BLaER1 (cell line): Measurements from ENCODE around the gene SCCPDH.

Source experiments
- H3K27ac ChIP-seq: shearing (Covaris generic); formaldehyde crosslinking; 2 replicates; pipeline ENCODE4 v1.8.1; 2022
- H3K27me3 ChIP-seq: shearing (Covaris generic); formaldehyde crosslinking; 2 replicates; pipeline ENCODE4 v1.8.1; 2022
- H3K36me3 ChIP-seq: shearing (Covaris generic); formaldehyde crosslinking; 2 replicates; pipeline ENCODE4 v1.8.1; 2022
- H3K4me1 ChIP-seq: shearing (Covaris generic); formaldehyde crosslinking; 2 replicates; pipeline ENCODE4 v1.8.1; 2022
- H3K4me2 ChIP-seq: shearing (Covaris generic); formaldehyde crosslinking; 2 replicates; pipeline ENCODE4 v1.8.1; 2022
- H3K4me3 ChIP-seq: shearing (Covaris generic); formaldehyde crosslinking; 2 replicates; pipeline ENCODE4 v1.8.1; 2022
- H3K9ac ChIP-seq: shearing (Covaris generic); formaldehyde crosslinking; 2 replicates; pipeline ENCODE4 v1.8.1; 2022
- H3K9me3 ChIP-seq: shearing (Covaris generic); formaldehyde crosslinking; 2 replicates; pipeline ENCODE4 v1.8.1; 2022
- H4K20me1 ChIP-seq: shearing (Covaris generic); formaldehyde crosslinking; 2 replicates; pipeline ENCODE4 v1.8.1; 2022
- Cebpa-rat ChIP-seq: shearing (Covaris generic); IDR thresholded peaks from 2 replicates; pipeline ENCODE4 v1.8.1; 2022

The SCCPDH gene

GRCh38 chr1:246765521-246765920, 41.3 kb downstream of the SCCPDH start:
- Histone ChIP-seq H3K27me3 (no peaks in the 10 kb centered on the region), H3K27ac (no peak overlapping the region), H3K9me3 (peaks cover 12% of the 10 kb centered on the region; the same call in 1 of the 2 replicates), H3K4me3 (no peak overlapping the region), H3K4me2 (no peak overlapping the region), H3K4me1 (peaks cover 2% of the 10 kb centered on the region), H3K9ac (no peak overlapping the region), H3K36me3 (peaks cover 99% of the 10 kb centered on the region), H4K20me1 (0 out of 2 replicates have a peak, but pooled peaks cover 13% of the 10 kb centered on the region)
- TF ChIP-seq Cebpa-rat: no peak

- Histone ChIP-seq H3K9me3 (peaks cover 40% of the 10 kb centered on the region), H3K4me3 (no peak overlapping the region), H4K20me1 (0 out of 2 replicates have a peak, but pooled peaks cover 13% of the 10 kb centered on the region), H3K4me2 (no peak overlapping the region), H3K4me1 (peaks cover 16% of the 10 kb centered on the region), H3K9ac (no peak overlapping the region), H3K27ac (no peak overlapping the region), H3K27me3 (no peaks in the 10 kb centered on the region), H3K36me3 (peaks cover 99% of the 10 kb centered on the region)
- no peak for TF ChIP-seq Cebpa-rat
Observed at GRCh38 chr1:246768403-246769020, 44.3 kb downstream of the SCCPDH start.

GRCh38 chr1:246769306-246769705, 45.1 kb downstream of the SCCPDH start:
- Histone ChIP-seq H4K20me1 (0 out of 2 replicates have a peak, but pooled peaks cover 13% of the 10 kb centered on the region), H3K27me3 (no peaks in the 10 kb centered on the region), H3K4me1 (peaks cover 20% of the 10 kb centered on the region), H3K9me3 (peaks cover 42% of the 10 kb centered on the region), H3K9ac (no peak overlapping the region), H3K4me2 (no peak overlapping the region), H3K36me3 (peaks cover 99% of the 10 kb centered on the region), H3K4me3 (no peak overlapping the region), H3K27ac (no peak overlapping the region)
- TF ChIP-seq Cebpa-rat: no peak

- H3K27ac ChIP-seq: no peak overlapping the region
- peaks cover 39% of the 10 kb centered on the region for H3K4me1 ChIP-seq
- H3K9me3 ChIP-seq: peaks cover 42% of the 10 kb centered on the region
- H3K9ac ChIP-seq: no peak overlapping the region
- H3K36me3 ChIP-seq: peaks cover 100% of the 10 kb centered on the region
- 0 out of 2 replicates have a peak, but pooled peaks cover 7% of the 10 kb centered on the region for H4K20me1 ChIP-seq
- H3K4me2 ChIP-seq: no peak overlapping the region
- H3K27me3 ChIP-seq: no peaks in the 10 kb centered on the region
- no peak for TF ChIP-seq Cebpa-rat
- H3K4me3 ChIP-seq: no peak overlapping the region
Observed at GRCh38 chr1:246771366-246771765, 47.2 kb downstream of the SCCPDH start.

- Histone ChIP-seq H3K36me3 (peaks cover 100% of the 10 kb centered on the region), H3K9ac (no peak overlapping the region), H3K4me3 (no peak overlapping the region), H3K27ac (0 out of 2 replicates have a peak overlapping the region, but pooled peaks have one; percentile 18), H3K27me3 (no peaks in the 10 kb centered on the region), H4K20me1 (no peaks in the 10 kb centered on the region), H3K4me1 (peaks cover 53% of the 10 kb centered on the region), H3K9me3 (peaks cover 42% of the 10 kb centered on the region), H3K4me2 (peak overlapping the region; percentile 21; the same call in 1 of the 2 replicates)
- TF ChIP-seq Cebpa-rat: no peak
Observed at GRCh38 chr1:246772686-246773085, 48.5 kb downstream of the SCCPDH start.

GRCh38 chr1:246773213-246773641, 49.0 kb downstream of the SCCPDH start:
- Histone ChIP-seq H3K9ac (no peak overlapping the region), H3K4me3 (no peak overlapping the region), H4K20me1 (no peaks in the 10 kb centered on the region), H3K27ac (0 out of 2 replicates have a peak overlapping the region, but pooled peaks have one; percentile 18), H3K4me2 (peak overlapping the region; percentile 21; the same call in 1 of the 2 replicates), H3K4me1 (peaks cover 58% of the 10 kb centered on the region), H3K27me3 (no peaks in the 10 kb centered on the region), H3K9me3 (peaks cover 42% of the 10 kb centered on the region), H3K36me3 (peaks cover 99% of the 10 kb centered on the region)
- TF ChIP-seq Cebpa-rat: no peak

GRCh38 chr1:246775531-246776385, 51.5 kb downstream of the SCCPDH start:
- no peak overlapping the region for H3K9ac ChIP-seq
- TF ChIP-seq Cebpa-rat: no peak
- no peak overlapping the region for H3K4me3 ChIP-seq
- peaks cover 99% of the 10 kb centered on the region for H3K36me3 ChIP-seq
- peaks cover 83% of the 10 kb centered on the region for H3K4me1 ChIP-seq
- H3K27me3 ChIP-seq: no peaks in the 10 kb centered on the region
- 0 out of 2 replicates have a peak overlapping the region, but pooled peaks have one; percentile 84 for H3K27ac ChIP-seq
- no peaks in the 10 kb centered on the region for H4K20me1 ChIP-seq
- H3K4me2 ChIP-seq: no peak overlapping the region
- peaks cover 27% of the 10 kb centered on the region for H3K9me3 ChIP-seq

GRCh38 chr1:246776923-246777322, 52.7 kb downstream of the SCCPDH start:
- Histone ChIP-seq H3K4me1 (peaks cover 94% of the 10 kb centered on the region), H3K4me3 (no peak overlapping the region), H3K9ac (no peak overlapping the region), H3K27me3 (no peaks in the 10 kb centered on the region), H3K9me3 (peaks cover 16% of the 10 kb centered on the region), H3K4me2 (peak overlapping the region; percentile 70), H3K27ac (peak overlapping the region; percentile 84), H3K36me3 (peaks cover 95% of the 10 kb centered on the region), H4K20me1 (no peaks in the 10 kb centered on the region)
- no peak for TF ChIP-seq Cebpa-rat

- Histone ChIP-seq H3K4me3 (no peak overlapping the region), H3K36me3 (peaks cover 78% of the 10 kb centered on the region), H3K4me1 (peaks cover 95% of the 10 kb centered on the region), H4K20me1 (no peaks in the 10 kb centered on the region), H3K4me2 (peak overlapping the region; percentile 70), H3K9me3 (no peaks in the 10 kb centered on the region), H3K27me3 (no peaks in the 10 kb centered on the region), H3K27ac (peak overlapping the region; percentile 84), H3K9ac (no peak overlapping the region; the same call in 1 of the 2 replicates)
- no peak for TF ChIP-seq Cebpa-rat
Observed at GRCh38 chr1:246778663-246779062, 54.5 kb downstream of the SCCPDH start.
